GM23338 (cell line): ENCODE results near the gene VANGL1. TPM values are rescaled to one million over a fixed set of nuclear protein-coding genes. Genes with fewer than 3 reads are reported as not detected.
A peak's percentile ranks its signal among the peaks of the same experiment; 100 is the strongest.

Source experiments
- ATAC-seq: fragments of 200-7000 bp; cut with Tn5 transposase; 3 replicates; pipeline ENCODE4 v1.9.1; 2020
- DNase-seq: peaks from one replicate; pipeline ENCODE4 v3.0.0-alpha.2; 2015; ENCODE audit warnings: low spot score
- H2AFZ ChIP-seq: fragments of 200-600 bp; sonication (generic); 2 replicates; pipeline ENCODE4 v1.8.0; 2016; ENCODE audit warnings: antibody characterized with exemption, mild to moderate bottlenecking, moderate library complexity
- H3F3A ChIP-seq: fragments of 200-600 bp; sonication (generic); replicated peaks from 2 replicates; pipeline ENCODE4 v1.8.0; 2017; ENCODE audit warnings: antibody characterized with exemption, mixed run types, low read depth
- H3K27ac ChIP-seq: fragments of 200-600 bp; sonication (generic); 2 replicates; pipeline ENCODE4 v1.6.1; 2016; ENCODE audit warnings: low read depth
- H3K27me3 ChIP-seq: fragments of 200-600 bp; sonication (generic); 2 replicates; pipeline ENCODE4 v1.8.0; 2016; ENCODE audit warnings: mild to moderate bottlenecking, mixed run types, moderate library complexity; ENCODE audit not compliant: insufficient read depth
- H3K36me3 ChIP-seq: fragments of 200-600 bp; sonication (generic); 2 replicates; pipeline ENCODE4 v1.8.0; 2016; ENCODE audit warnings: mild to moderate bottlenecking; ENCODE audit not compliant: insufficient read depth
- H3K4me1 ChIP-seq: fragments of 200-600 bp; sonication (generic); 2 replicates; pipeline ENCODE4 v1.8.0; 2016; ENCODE audit warnings: mild to moderate bottlenecking, moderate library complexity; ENCODE audit not compliant: insufficient read depth
- H3K4me2 ChIP-seq: fragments of 200-600 bp; sonication (generic); 2 replicates; pipeline ENCODE4 v1.7.1; 2017; ENCODE audit warnings: mixed run types
- H3K4me3 ChIP-seq: fragments of 200-600 bp; sonication (generic); 2 replicates; pipeline ENCODE4 v1.6.1; 2016; ENCODE audit warnings: mixed run types
- H3K79me2 ChIP-seq: fragments of 200-600 bp; sonication (generic); replicated peaks from 2 replicates; pipeline ENCODE4 v1.8.0; 2017; ENCODE audit warnings: mild to moderate bottlenecking; ENCODE audit not compliant: insufficient read depth
- H3K9me2 ChIP-seq: fragments of 200-600 bp; sonication (generic); 2 replicates; pipeline ENCODE4 v1.8.0; 2017; ENCODE audit not compliant: insufficient read depth
- H4K20me1 ChIP-seq: fragments of 200-600 bp; sonication (generic); replicated peaks from 2 replicates; pipeline ENCODE4 v1.8.0; 2017; ENCODE audit warnings: mild to moderate bottlenecking; ENCODE audit not compliant: insufficient read depth
- H3K27ac Mint-ChIP-seq: 2 replicates; pipeline ENCODE4 v1.8.0; 2020; ENCODE audit warnings: inconsistent platforms, mild to moderate bottlenecking, moderate library complexity, mixed read lengths
- H3K27me3 Mint-ChIP-seq: 3 replicates; pipeline ENCODE4 v1.8.0; 2022; ENCODE audit warnings: low read depth, mild to moderate bottlenecking, moderate library complexity, mixed read lengths, inconsistent platforms; ENCODE audit not compliant: insufficient read depth, poor library complexity
- H3K36me3 Mint-ChIP-seq: 3 replicates; pipeline ENCODE4 v1.8.0; 2021; ENCODE audit warnings: low read depth, mild to moderate bottlenecking, inconsistent platforms, moderate library complexity, mixed read lengths
- H3K4me1 Mint-ChIP-seq: 3 replicates; pipeline ENCODE4 v1.8.0; 2020; ENCODE audit warnings: mild to moderate bottlenecking, inconsistent platforms, mixed read lengths
- H3K4me3 Mint-ChIP-seq: 3 replicates; pipeline ENCODE4 v1.8.0; 2021; ENCODE audit warnings: moderate library complexity, mild to moderate bottlenecking, inconsistent platforms, mixed read lengths
- H3K9me3 Mint-ChIP-seq: 3 replicates; pipeline ENCODE4 v1.8.0; 2020; ENCODE audit warnings: moderate library complexity, mild to moderate bottlenecking, inconsistent platforms, mixed read lengths
- CREB1 ChIP-seq: fragments of 250-450 bp; sonication (Bioruptor Pico); IDR thresholded peaks from 2 replicates; pipeline ENCODE4 v1.5.0; 2020; ENCODE audit warnings: low read depth, mild to moderate bottlenecking, moderate library complexity
- CTCF ChIP-seq, 2 experiments: fragments of 200-600 bp in 1 of 2; sonication (generic) in 1 of 2; conservative IDR thresholded peaks; 2 replicates each; pipeline versions ENCODE4 v1.5.1 to v1.6.1; 2016 to 2017; ENCODE audit warnings: antibody characterized with exemption in 2 of 2, low read depth in 2 of 2, mild to moderate bottlenecking in 2 of 2, moderate library complexity in 1 of 2
- ETS1 ChIP-seq: IDR thresholded peaks from 2 replicates; pipeline ENCODE4 v1.6.1; 2016; ENCODE audit warnings: antibody characterized with exemption
- EZH2 ChIP-seq: fragments of 200-600 bp; sonication (generic); IDR thresholded peaks from one replicate; pipeline ENCODE4 v1.8.0; 2017; ENCODE audit warnings: antibody characterized with exemption, mild to moderate bottlenecking, low read depth; ENCODE audit not compliant: unreplicated experiment
- EZH2phosphoT487 ChIP-seq: fragments of 200-600 bp; sonication (generic); IDR thresholded peaks from one replicate; pipeline ENCODE4 v1.8.1; 2018; ENCODE audit warnings: antibody characterized with exemption; ENCODE audit not compliant: unreplicated experiment
- JUNB ChIP-seq: IDR thresholded peaks from one replicate; pipeline ENCODE4 v1.6.1; 2016; ENCODE audit warnings: antibody characterized with exemption; ENCODE audit not compliant: unreplicated experiment
- NANOG ChIP-seq: IDR thresholded peaks from 2 replicates; pipeline ENCODE4 v1.6.1; 2016; ENCODE audit warnings: antibody characterized with exemption, borderline replicate concordance
- POLR2AphosphoS5 ChIP-seq: IDR thresholded peaks from 2 replicates; pipeline ENCODE4 v1.6.1; 2016; ENCODE audit warnings: antibody characterized with exemption, low read depth
- REST ChIP-seq: IDR thresholded peaks from one replicate; pipeline ENCODE4 v1.6.1; 2018; ENCODE audit warnings: antibody characterized with exemption; ENCODE audit not compliant: unreplicated experiment
- STAT1 ChIP-seq: IDR thresholded peaks from one replicate; pipeline ENCODE4 v1.6.1; 2016; ENCODE audit warnings: antibody characterized with exemption; ENCODE audit not compliant: unreplicated experiment
- ZNF114 ChIP-seq: fragments of 250-450 bp; sonication (Bioruptor Pico); IDR thresholded peaks from 2 replicates; pipeline ENCODE4 v1.5.0; 2020; ENCODE audit warnings: mild to moderate bottlenecking, moderate library complexity
- ZNF331 ChIP-seq: fragments of 250-450 bp; sonication (Bioruptor Pico); IDR thresholded peaks from 2 replicates; pipeline ENCODE4 v1.5.0; 2020; ENCODE audit warnings: low read depth, mild to moderate bottlenecking, moderate library complexity
- ZNF462 ChIP-seq: fragments of 250-450 bp; sonication (Bioruptor Pico); IDR thresholded peaks from 2 replicates; pipeline ENCODE4 v1.5.0; 2020; ENCODE audit warnings: mild to moderate bottlenecking, moderate library complexity
- polyA plus RNA-seq: library from polyadenylated mRNA; unstranded; fragments of >200 nt; fragmentation: Nextera tagmentation; extraction: Ambion mirVana; gene quantifications from 2 replicates; pipeline ENCODE4 v1.2.1, GENCODE V29; 2016
- total RNA-seq: library from RNA; depleted of rRNA; stranded (reverse); fragments of >200 nt; shearing (Covaris generic); gene quantifications from 2 replicates; pipeline ENCODE4 v1.2.3, GENCODE V29; 2014

VANGL1 gene
- total and polyA plus RNA-seq, 2 experiments from 2014 or later, result 4.4 to 14.4 TPM

GRCh38 chr1:115654125-115654524, 12.4 kb downstream of the VANGL1 start:
- Histone ChIP-seq H3K79me2 (peaks cover 64% of the 10 kb centered on the region), H3F3A (no peaks in the 10 kb centered on the region), H3K36me3 (no peaks in the 10 kb centered on the region), H2AFZ (no peak overlapping the region), H3K27ac (no peak overlapping the region), H3K9me2 (0 out of 2 replicates have a peak, but pooled peaks cover 5% of the 10 kb centered on the region), H4K20me1 (no peaks in the 10 kb centered on the region; the same call in none of the 2 replicates), H3K4me2 (0 out of 2 replicates have a peak overlapping the region, but pooled peaks have one; percentile 27), H3K4me3 (no peak overlapping the region), H3K4me1 (peaks cover 39% of the 10 kb centered on the region), H3K27me3 (no peaks in the 10 kb centered on the region)
- Mint-ChIP-seq H3K27me3 (peaks cover 4% of the 10 kb centered on the region), H3K9me3 (no peaks in the 10 kb centered on the region), H3K27ac (no peak overlapping the region), H3K4me1 (peaks cover 34% of the 10 kb centered on the region), H3K4me3 (no peak overlapping the region), H3K36me3 (peaks cover 25% of the 10 kb centered on the region)
- no peak for ATAC-seq
- DNase-seq, result no peak
- TF ChIP-seq ZNF462 (no peak), ETS1 (no peak), NANOG (no peak), ZNF114 (CRISPR knock-in tag) (no peak), EZH2phosphoT487 (no peak), POLR2AphosphoS5 (no peak), ZNF331 (CRISPR knock-in tag) (no peak), CTCF (conservative IDR thresholded peaks at IDR 0.05; ENCODE audit: low read depth in 2 of 2) (no peak), JUNB (no peak), EZH2 (no peak), CREB1 (CRISPR knock-in tag) (no peak), REST (no peak), STAT1 (no peak)
